ENCODE data around the gene DIABLO.

Gene DIABLO

DNA sequence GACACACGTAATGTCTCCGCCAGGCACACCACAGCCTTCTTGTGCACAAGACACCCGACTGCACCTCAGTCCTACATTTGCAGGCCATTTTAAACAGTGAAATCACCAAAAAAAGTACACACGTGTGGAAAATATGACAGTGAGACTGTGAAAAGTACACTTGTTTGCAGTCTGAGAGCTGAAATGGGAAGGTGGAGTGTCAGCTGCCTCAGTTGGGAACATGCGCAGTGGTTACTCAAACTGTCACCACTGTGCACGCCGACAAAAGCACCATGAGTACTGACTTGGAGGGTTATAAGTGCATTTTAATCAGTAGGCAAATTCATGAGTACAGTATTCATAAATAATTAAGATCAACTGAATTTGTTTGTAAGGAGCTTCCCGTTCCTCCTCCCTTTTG lies 24.7 kb upstream of the DIABLO start:
- Histone ChIP-seq H3K36me3 (ENCODE audit: control insufficient read depth, low read length) (peaks cover 5% of the 10 kb centered on the region; the same call in 1 of the 2 replicates), H3K9me2 (replicated peaks; ENCODE audit: control insufficient read depth, low read length) (no peaks in the 10 kb centered on the region), H3K4me3 (ENCODE audit: low read length) (no peak overlapping the region), H3K4me1 (ENCODE audit: control insufficient read depth, low read length) (no peaks in the 10 kb centered on the region), H3K79me2 (ENCODE audit: control insufficient read depth, low read length) (no peaks in the 10 kb centered on the region), H3F3A (ENCODE audit: control insufficient read depth, insufficient read depth) (no peaks in the 10 kb centered on the region), H3K4me2 (ENCODE audit: low read length) (no peak overlapping the region), H3K27me3 (ENCODE audit: control insufficient read depth, low read length) (no peaks in the 10 kb centered on the region), H4K20me1 (ENCODE audit: control insufficient read depth, insufficient read depth, low read depth, low read length) (no peaks in the 10 kb centered on the region), H3K27ac (ENCODE audit: low read depth, low read length) (no peak overlapping the region), H3K9me3 (ENCODE audit: control insufficient read depth, insufficient read depth, low read length) (no peaks in the 10 kb centered on the region)
- TF ChIP-seq EZH2phosphoT487 (IDR thresholded peaks at IDR 0.05; ENCODE audit: borderline replicate concordance, low read length) (no peak), CTCF (IDR thresholded peaks at IDR 0.05; ENCODE audit: low read depth, low read length, poor library complexity, severe bottlenecking) (no peak)

GRCh38 chr12:122250047-122250446 lies 24.2 kb upstream of the DIABLO start:
- Histone ChIP-seq H3K4me3 (ENCODE audit: low read length) (no peak overlapping the region), H3K9me2 (replicated peaks; ENCODE audit: control insufficient read depth, low read length) (no peaks in the 10 kb centered on the region), H3K27me3 (ENCODE audit: control insufficient read depth, low read length) (no peaks in the 10 kb centered on the region), H3K4me2 (ENCODE audit: low read length) (no peak overlapping the region), H3K36me3 (ENCODE audit: control insufficient read depth, low read length) (peaks cover 5% of the 10 kb centered on the region; the same call in 1 of the 2 replicates), H3K79me2 (ENCODE audit: control insufficient read depth, low read length) (no peaks in the 10 kb centered on the region), H4K20me1 (ENCODE audit: control insufficient read depth, insufficient read depth, low read depth, low read length) (no peaks in the 10 kb centered on the region), H3K9me3 (ENCODE audit: control insufficient read depth, insufficient read depth, low read length) (no peaks in the 10 kb centered on the region), H3F3A (ENCODE audit: control insufficient read depth, insufficient read depth) (no peaks in the 10 kb centered on the region), H3K27ac (ENCODE audit: low read depth, low read length) (no peak overlapping the region), H3K4me1 (ENCODE audit: control insufficient read depth, low read length) (no peaks in the 10 kb centered on the region)
- TF ChIP-seq EZH2phosphoT487 (IDR thresholded peaks at IDR 0.05; ENCODE audit: borderline replicate concordance, low read length) (no peak), CTCF (IDR thresholded peaks at IDR 0.05; ENCODE audit: low read depth, low read length, poor library complexity, severe bottlenecking) (no peak)

DNA sequence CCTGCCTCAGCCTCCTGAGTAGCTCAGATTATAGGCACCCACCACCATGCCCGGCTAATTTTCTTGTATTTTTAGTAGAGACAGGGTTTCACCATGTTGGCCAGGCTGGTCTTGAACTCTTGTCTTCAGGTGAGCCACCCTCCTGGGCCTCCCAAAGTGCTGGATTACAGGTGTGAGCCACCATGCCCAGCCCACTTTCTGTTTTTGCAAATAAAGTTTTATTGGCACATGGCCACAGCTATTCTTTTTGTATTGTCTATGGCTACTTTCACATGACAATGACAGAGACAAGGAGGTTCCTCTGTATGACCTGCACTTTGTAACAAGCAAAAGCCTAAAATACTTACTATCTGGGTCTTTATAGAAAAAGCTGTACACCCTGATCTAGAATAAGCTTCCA lies 19.7 kb upstream of the DIABLO start:
- peaks cover 5% of the 10 kb centered on the region; the same call in 1 of the 2 replicates for H3K36me3 ChIP-seq (ENCODE audit: control insufficient read depth, low read length)
- H3K27ac ChIP-seq (ENCODE audit: low read depth, low read length) = no peak overlapping the region
- no peaks in the 10 kb centered on the region for H3K4me1 ChIP-seq (ENCODE audit: control insufficient read depth, low read length)
- H3K4me2 ChIP-seq (ENCODE audit: low read length) = no peak overlapping the region
- no peaks in the 10 kb centered on the region for H3K9me2 ChIP-seq (replicated peaks; ENCODE audit: control insufficient read depth, low read length)
- H3F3A ChIP-seq (ENCODE audit: control insufficient read depth, insufficient read depth) = no peaks in the 10 kb centered on the region
- TF ChIP-seq CTCF (IDR thresholded peaks at IDR 0.05; ENCODE audit: low read depth, low read length, poor library complexity, severe bottlenecking) (no peak), EZH2phosphoT487 (IDR thresholded peaks at IDR 0.05; ENCODE audit: borderline replicate concordance, low read length) (no peak)
- H3K4me3 ChIP-seq (ENCODE audit: low read length) = no peak overlapping the region
- no peaks in the 10 kb centered on the region for H3K27me3 ChIP-seq (ENCODE audit: control insufficient read depth, low read length)
- no peaks in the 10 kb centered on the region for H3K79me2 ChIP-seq (ENCODE audit: control insufficient read depth, low read length)
- no peaks in the 10 kb centered on the region for H4K20me1 ChIP-seq (ENCODE audit: control insufficient read depth, insufficient read depth, low read depth, low read length)
- no peaks in the 10 kb centered on the region for H3K9me3 ChIP-seq (ENCODE audit: control insufficient read depth, insufficient read depth, low read length)

Measured in DOHH2 (cell line).